ENCODE measurements around the gene SUSD6.

Gene SUSD6

GRCh38 chr14:69674546-69675244 lies 63.3 kb downstream of the SUSD6 start:
- no peak for DNase-seq

GRCh38 chr14:69675245-69675583 lies 63.8 kb downstream of the SUSD6 start:
- no peak for DNase-seq

DNA sequence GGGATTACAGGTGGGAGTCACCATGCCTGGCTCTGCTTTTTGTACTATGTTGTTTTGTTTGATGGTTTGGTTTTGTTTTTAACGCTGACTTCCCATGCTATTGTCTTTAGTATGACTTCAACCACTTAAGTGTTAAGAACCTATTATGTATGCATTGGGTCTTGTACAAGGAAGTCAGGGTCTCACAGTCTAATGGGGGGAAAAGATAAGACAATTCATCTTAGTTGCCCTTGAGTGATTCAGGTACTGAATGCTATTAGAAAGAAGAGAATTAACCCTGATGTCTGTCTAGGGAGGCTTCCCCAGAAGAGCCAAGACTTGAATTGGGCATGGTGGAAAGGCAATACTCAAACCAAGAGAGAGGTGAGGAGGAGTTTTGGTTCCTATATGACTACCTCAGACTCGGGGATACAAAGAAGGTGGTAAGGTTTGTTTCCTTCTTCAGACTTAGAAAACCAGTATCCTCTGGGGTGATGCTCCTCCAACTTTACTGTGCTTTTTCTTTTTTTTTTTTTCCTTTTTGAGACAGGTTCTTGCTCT lies 64.6 kb downstream of the SUSD6 start:
- no peak for DNase-seq

GRCh38 chr14:69676723-69677122 lies 65.3 kb downstream of the SUSD6 start:
- no peak for DNase-seq

DNA sequence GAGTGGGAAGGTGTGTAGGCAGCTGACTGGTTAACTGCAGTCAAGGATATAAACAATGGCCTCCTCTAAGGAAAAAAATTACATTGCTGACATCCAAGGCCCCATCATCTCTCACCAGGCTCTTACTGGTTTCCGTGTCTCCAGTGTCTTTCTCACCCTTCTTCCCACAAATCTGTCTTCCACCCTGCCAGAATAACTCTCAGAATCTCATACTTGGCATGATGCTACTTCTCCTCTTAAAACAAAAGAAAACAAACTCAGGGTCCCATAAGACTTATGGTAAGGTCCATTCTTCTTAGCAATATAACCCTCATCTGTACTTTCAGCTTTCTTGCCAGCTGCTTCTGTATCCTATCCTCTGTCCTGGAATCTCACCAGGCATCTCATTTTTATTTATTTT lies 68.9 kb downstream of the SUSD6 start:
- no peak for DNase-seq

DNA sequence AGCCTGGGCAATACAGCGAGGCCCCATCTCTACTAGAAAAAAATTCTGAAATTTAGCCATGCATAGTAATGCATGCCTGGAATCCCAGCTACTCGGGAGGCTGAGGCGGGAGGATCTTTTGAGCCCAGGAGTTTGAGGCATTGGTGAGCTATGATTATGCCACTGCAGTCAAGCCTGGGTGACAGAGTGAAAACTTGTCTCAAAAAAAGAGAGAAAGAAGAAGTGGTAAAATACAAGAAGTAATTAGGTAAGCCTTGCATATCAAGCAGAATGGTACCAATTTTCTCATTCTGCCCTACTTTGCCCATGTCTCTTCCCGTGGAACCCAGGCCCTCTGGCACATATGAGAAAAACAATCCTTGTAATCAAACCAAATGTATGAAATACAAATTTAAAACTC lies 70.7 kb downstream of the SUSD6 start:
- no peak for DNase-seq

GRCh38 chr14:69682621-69683263 lies 71.3 kb downstream of the SUSD6 start:
- DNase-seq = peak; percentile 52

DNA sequence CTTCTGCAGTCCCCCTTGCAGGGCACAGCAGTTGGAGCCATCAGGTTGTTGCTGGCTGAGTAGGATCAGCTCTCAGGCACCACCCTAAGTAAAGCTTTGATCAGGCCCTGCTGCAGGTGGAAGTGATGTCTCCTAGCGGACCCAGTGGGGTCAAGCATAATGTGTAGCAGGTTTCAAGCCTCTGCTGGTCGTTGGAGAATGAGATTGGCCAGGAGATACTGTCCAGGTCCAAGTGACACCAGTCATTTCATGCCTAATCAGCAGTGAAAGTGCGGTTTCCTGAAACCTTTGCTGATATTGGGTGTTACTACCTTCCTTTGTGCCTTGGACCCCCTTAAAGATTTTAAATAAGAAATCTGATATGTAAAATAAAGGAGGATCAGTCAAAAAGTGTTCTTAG lies 72.6 kb downstream of the SUSD6 start:
- no peak for DNase-seq

DNA sequence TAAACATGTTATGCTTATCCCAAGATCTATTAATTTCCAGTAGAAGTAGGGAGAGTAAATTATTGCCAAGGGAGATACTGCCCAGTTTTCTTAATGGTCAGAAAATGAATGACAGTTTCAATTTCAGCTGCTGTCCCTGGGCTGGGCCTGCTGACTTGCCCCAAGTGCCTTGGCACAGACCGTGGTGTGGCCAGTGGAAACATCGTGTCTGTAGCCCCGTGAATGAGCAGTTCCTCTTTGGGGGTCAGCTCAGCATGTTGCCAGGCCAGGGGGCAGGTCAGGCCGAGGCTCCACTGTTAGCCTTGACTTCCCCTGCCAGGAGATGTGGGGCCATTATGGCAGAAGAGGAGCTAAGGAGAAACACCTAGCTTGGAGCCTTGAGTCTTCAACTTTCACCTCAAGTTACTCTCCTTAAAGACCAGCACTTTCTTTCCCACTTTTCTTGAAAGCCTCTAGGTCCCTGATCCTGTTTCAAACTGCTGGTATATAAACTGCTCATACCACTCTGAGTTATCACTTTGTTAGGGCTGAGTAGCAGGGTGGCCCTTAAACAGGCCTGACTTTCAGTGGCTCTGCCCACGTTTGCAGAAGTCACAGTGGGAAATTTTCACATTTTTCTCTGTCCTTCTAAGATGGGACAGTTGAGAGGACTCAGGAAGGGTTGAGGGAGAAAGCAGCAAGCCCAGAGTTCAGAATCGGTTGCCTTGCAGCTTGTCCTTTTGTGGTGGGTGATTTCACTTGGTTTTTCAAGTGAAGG lies 73.2 kb downstream of the SUSD6 start:
- DNase-seq = no peak

DNA sequence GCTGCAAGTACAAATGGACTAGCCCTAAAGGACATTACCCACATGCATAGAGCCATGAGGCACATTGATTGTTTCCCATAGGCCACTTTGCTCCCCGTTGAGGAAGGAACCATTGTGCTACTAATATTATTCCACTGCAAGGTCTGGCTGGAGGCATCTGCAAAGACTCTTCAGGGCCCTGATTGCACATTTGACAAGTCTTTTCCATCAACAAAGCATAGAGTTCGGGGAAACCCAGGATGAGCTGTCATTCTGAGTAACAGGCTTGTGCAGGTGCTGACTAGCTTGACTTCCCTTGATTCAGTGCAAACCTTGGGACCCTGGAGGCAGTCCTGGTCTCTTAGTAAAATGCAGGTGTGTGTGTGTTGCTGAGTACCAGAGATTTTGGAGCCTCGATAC lies 73.8 kb downstream of the SUSD6 start:
- no peak for DNase-seq

- DNase-seq = no peak
Measured at GRCh38 chr14:69685716-69686115, 74.3 kb downstream of the SUSD6 start.

DNA sequence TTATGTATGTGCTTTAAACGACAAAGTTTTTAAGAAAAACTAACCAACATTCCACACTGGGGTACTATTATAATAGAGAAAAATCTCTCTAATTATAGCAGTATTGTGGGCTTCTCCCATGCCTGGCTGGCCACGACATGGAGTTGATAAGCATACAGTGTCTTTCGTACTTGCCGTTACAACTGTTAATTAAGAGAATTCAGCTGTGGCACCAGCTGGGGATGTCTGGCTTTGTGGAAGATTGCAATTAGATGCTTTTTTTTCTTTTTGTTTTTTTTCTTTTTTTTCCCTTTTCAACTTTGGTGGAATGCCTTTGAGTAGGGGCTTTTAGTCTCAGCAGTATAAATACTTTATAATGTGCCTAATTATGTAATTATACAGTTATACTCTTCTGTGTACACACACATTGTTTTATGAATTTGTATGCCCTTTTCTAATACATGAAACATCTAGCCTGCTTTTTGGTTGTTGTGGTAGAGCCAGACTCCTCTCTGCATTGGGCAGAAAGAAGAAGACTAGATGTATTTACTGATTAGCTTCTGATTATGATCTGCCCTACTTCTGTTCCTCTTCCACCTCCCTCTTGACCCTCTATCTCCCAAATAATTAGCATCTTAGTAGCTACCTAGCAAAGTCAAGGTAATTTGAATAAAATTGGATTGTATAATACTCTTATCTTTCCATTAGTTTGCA lies 76.4 kb downstream of the SUSD6 start:
- no peak for DNase-seq

DNA sequence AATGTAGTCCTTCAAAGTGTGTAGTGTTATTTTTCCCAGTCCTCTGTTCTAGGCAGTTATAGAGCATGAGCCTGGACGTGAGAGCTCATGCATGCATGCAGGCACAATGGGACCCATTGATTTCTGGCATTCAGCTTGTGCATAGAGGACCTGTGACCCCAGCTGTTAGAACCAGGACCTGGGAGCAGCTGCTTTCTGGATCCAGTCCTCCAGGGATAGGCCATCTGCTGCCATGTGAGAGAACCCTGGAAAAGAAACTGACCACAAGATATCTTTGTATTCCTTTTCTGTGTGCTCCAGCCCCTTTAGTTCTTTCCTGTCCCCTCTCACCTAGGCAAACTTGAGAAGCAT lies 76.9 kb downstream of the SUSD6 start:
- no peak for DNase-seq

DNA sequence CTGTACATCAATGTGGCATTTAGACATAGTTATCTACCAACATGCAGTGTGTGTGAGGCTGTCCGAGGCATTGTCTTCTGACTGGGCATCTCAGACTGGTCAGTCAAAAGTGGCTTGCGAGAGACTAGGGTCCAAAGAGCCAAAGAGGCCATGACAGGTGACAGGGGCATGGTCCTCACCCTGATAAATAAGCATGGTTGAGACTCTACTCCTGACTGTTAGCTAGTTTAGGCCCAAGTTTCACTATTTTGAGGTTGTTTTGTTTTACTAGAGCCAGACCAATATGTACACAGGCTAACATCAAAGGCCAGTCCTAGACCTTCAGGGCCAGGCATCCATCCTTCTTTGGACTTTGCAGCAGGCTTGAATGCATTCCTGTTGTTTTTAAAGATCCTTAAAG lies 78.6 kb downstream of the SUSD6 start:
- no peak for DNase-seq

GRCh38 chr14:69692594-69692993 lies 81.2 kb downstream of the SUSD6 start:
- no peak for DNase-seq

GRCh38 chr14:69693145-69693544 lies 81.7 kb downstream of the SUSD6 start:
- no peak for DNase-seq

GRCh38 chr14:69693801-69694729 lies 82.7 kb downstream of the SUSD6 start:
- no peak for DNase-seq

GRCh38 chr14:69694730-69695281 lies 83.4 kb downstream of the SUSD6 start:
- DNase-seq = no peak

- DNase-seq = no peak
Measured at GRCh38 chr14:69695322-69696203, 84.2 kb downstream of the SUSD6 start.

GRCh38 chr14:69696204-69696527 lies 84.8 kb downstream of the SUSD6 start:
- no peak for DNase-seq
